K562 (cell line): Measurements from ENCODE around the gene MTOR.

Experiments
- DNMT1 ChIP-seq: fragments of 450-650 bp; IDR thresholded peaks from 2 replicates; pipeline ENCODE4 v1.6.1; 2016; ENCODE audit warnings: antibody characterized with exemption, mild to moderate bottlenecking
- SMC3 ChIP-seq: conservative IDR thresholded peaks from 2 replicates; pipeline ENCODE4 v1.6.1; 2011; ENCODE audit warnings: low read depth, low read length, improper control_type of control experiment; ENCODE audit not compliant: insufficient read depth
- ZBTB26 ChIP-seq: fragments of 450-650 bp; formaldehyde crosslinking; IDR thresholded peaks from 2 replicates; pipeline ENCODE4 v1.4.0; 2022; ENCODE audit warnings: missing genetic modification characterization
- TF ChIP-seq, protein P1 (sequence below): IDR thresholded peaks from 3 replicates; pipeline ENCODE4 v1.6.1; 2011; ENCODE audit warnings: borderline replicate concordance, mild to moderate bottlenecking; ENCODE audit not compliant: insufficient read length, insufficient read depth

GRCh38 chr1:11129649-11130390 is 132.5 kb downstream of the MTOR start:
- no peak for TF ChIP-seq DNMT1
- no peak for TF ChIP-seq SMC3
- TF ChIP-seq, protein P1, sequence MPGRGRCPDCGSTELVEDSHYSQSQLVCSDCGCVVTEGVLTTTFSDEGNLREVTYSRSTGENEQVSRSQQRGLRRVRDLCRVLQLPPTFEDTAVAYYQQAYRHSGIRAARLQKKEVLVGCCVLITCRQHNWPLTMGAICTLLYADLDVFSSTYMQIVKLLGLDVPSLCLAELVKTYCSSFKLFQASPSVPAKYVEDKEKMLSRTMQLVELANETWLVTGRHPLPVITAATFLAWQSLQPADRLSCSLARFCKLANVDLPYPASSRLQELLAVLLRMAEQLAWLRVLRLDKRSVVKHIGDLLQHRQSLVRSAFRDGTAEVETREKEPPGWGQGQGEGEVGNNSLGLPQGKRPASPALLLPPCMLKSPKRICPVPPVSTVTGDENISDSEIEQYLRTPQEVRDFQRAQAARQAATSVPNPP, result no peak
- TF ChIP-seq ZBTB26 (CRISPR knock-in tag), result no peak
